ENCODE data around the gene TP53I11.

Gene TP53I11

GRCh38 chr11:44978274-44978960 lies 27.7 kb upstream of the TP53I11 start:
- DNase-seq (ENCODE audit: low spot score): no peak

GRCh38 chr11:44977493-44977984 lies 26.9 kb upstream of the TP53I11 start:
- DNase-seq (ENCODE audit: low spot score): no peak

GRCh38 chr11:44976576-44976975 lies 25.9 kb upstream of the TP53I11 start:
- no peak for DNase-seq (ENCODE audit: low spot score)

GRCh38 chr11:44974402-44975000 lies 23.8 kb upstream of the TP53I11 start:
- DNase-seq (ENCODE audit: low spot score): no peak

GRCh38 chr11:44973632-44974401 lies 23.1 kb upstream of the TP53I11 start:
- no peak for DNase-seq (ENCODE audit: low spot score)

GRCh38 chr11:44972746-44973435 lies 22.2 kb upstream of the TP53I11 start:
- no peak for DNase-seq (ENCODE audit: low spot score)

GRCh38 chr11:44971185-44971584 lies 20.5 kb upstream of the TP53I11 start:
- no peak for DNase-seq (ENCODE audit: low spot score)

GRCh38 chr11:44970293-44970692 lies 19.6 kb upstream of the TP53I11 start:
- no peak for DNase-seq (ENCODE audit: low spot score)

GRCh38 chr11:44969651-44970252 lies 19.1 kb upstream of the TP53I11 start:
- no peak for DNase-seq (ENCODE audit: low spot score)

GRCh38 chr11:44968510-44968909 lies 17.8 kb upstream of the TP53I11 start:
- DNase-seq (ENCODE audit: low spot score): no peak

GRCh38 chr11:44967930-44968496 lies 17.3 kb upstream of the TP53I11 start:
- DNase-seq (ENCODE audit: low spot score): no peak

- DNase-seq (ENCODE audit: low spot score): no peak
These were observed 16.0 kb upstream of the TP53I11 start for GRCh38 chr11:44966694-44967093.

GRCh38 chr11:44964526-44965209 lies 14.0 kb upstream of the TP53I11 start:
- no peak for DNase-seq (ENCODE audit: low spot score)

- DNase-seq (ENCODE audit: low spot score): no peak
These were observed 13.3 kb upstream of the TP53I11 start for GRCh38 chr11:44963948-44964347.

- no peak for DNase-seq (ENCODE audit: low spot score)
These were observed 12.5 kb upstream of the TP53I11 start for GRCh38 chr11:44963136-44963535.

- DNase-seq (ENCODE audit: low spot score): no peak
These were observed 11.8 kb upstream of the TP53I11 start for GRCh38 chr11:44962464-44962863.

- no peak for DNase-seq (ENCODE audit: low spot score)
These were observed 9.6 kb upstream of the TP53I11 start for GRCh38 chr11:44960200-44960845.

GRCh38 chr11:44959064-44959463 lies 8.4 kb upstream of the TP53I11 start:
- DNase-seq (ENCODE audit: low spot score): no peak

- peak; percentile 43 for DNase-seq (ENCODE audit: low spot score)
These were observed 7.3 kb upstream of the TP53I11 start for GRCh38 chr11:44957776-44958564.

- no peak for DNase-seq (ENCODE audit: low spot score)
These were observed 6.4 kb upstream of the TP53I11 start for GRCh38 chr11:44957040-44957515.

Data from NAMALWA (cell line).